Femur (tissue), 1 donor: ENCODE results near the gene HAUS8.

Experiments used
- DNase-seq: peaks from one replicate; pipeline ENCODE4 v3.0.0-alpha.2; 2017

Gene HAUS8

GRCh38 chr19:17075864-17076542 is 751 bp upstream of the HAUS8 start:
- DNase-seq = peak; percentile 80

GRCh38 chr19:17074634-17075034 is 618 bp downstream of the HAUS8 start:
- DNase-seq = no peak

DNA sequence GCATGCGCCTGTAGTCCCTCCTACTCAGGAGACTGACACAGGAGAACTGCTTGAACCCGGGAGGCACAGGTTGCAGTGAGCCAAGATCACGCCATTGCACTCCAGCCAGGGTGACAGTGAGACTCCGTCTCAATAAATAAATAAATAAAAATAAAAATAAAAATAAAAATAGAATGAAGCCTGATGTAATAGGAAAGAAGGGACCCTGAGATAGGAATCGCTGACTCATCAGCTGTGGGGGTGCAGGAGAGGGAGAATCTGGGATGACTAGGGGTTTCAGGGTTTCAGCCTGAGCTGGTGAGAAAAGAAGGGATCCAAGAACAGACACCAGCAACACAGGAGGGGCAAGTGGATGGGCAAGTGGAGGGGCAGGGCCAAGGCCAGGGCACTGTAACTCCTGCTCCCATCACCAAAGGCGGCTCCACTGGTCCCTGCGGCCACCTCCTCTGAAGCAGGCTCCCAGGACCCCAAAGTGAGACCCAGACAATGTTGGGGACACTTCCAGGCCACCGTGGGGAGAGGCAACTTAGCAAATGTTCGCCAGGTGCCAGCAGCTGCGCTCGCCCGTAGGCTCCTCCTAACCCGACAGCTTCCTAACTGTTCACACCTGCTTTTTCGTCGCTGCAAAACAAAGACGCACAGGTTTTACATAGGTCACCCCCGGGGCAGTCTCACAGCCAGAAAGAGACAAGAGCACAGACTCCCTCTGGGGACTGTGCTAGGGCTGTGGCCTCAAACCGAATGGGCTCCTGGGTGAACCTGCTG is 1.2 kb downstream of the HAUS8 start:
- DNase-seq = no peak

DNA sequence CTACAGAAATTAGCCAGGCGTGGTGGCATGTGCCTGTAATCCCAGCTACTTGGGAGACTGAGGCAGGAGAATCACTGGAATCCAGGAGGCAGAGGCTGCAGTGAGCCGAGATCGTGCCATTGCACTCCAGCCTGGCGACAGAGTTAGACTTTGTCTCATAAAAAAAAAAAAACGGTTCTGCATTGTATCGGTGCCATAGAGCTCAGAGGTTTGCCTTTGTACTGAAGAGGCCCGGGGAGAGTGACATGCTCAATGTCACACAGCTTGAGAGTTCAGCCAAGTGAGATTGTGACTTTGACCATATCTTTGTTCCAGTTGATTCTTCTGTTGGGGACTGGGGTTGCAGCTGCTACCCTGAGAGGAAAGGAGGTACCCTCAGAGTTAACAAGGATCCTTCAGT is 4.3 kb downstream of the HAUS8 start:
- no peak for DNase-seq

DNA sequence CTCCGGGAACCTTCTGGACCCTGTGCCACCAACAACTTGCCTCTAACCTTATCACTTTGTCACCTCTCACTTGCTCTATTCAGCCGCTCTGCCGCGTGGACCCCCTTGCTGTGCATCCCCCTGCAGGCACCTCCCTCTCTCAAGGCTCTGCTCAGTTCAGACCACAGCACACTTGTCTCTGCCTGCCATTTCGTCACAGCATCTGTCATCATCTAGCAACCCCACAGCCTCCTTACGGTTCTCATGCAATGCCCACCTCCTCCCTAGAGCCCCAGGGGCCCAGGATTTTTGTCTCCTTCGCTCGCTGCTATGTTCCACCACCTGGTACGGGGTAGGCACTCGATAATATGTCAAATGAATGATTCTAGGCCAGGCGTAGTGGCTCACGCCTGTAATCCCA is 4.8 kb downstream of the HAUS8 start:
- DNase-seq = no peak

GRCh38 chr19:17069193-17069592 is 6.1 kb downstream of the HAUS8 start:
- no peak for DNase-seq

DNA sequence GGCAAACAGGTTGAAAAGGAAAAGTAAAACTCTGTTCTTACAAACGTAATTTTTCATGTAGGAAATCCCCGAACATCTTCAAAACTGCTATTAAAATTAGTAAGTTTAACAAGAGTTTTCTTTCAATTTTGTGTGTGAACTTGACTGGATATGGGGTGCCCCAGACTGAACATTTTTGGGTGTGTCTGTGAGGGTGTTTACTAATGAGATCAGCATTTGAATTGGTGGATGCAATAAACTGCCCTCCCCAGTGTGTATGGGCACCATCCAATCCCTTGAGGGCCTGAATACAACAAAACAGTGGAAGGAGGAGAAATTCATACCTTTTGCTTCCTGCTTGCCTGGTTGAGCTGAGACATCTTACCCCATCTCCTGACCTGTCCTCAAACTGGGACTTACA is 11.8 kb downstream of the HAUS8 start:
- no peak for DNase-seq

DNA sequence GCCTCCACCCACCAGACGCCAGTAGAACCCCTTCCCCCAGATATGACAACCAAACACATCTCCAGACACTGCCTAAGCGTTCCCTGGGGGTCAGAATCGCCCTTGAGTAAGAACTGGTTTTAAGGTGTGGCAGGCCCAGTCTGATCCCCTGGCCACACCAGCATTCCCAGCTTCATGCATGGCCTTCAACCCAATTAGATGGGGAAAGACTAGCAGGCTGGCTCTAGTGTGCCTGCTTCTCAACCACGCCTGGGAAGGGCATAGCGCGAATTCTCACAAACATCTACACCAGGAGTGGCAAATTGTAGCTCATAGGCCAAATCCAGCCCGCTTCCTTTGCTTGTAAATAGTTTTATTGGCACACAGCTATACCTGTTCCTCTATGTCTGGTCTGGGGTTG is 13.6 kb downstream of the HAUS8 start:
- DNase-seq = no peak

- no peak for DNase-seq
These were observed 14.0 kb downstream of the HAUS8 start for GRCh38 chr19:17061205-17061604.

- no peak for DNase-seq
These were observed 14.4 kb downstream of the HAUS8 start for GRCh38 chr19:17060802-17061201.

GRCh38 chr19:17058236-17058635 is 17.0 kb downstream of the HAUS8 start:
- no peak for DNase-seq

- DNase-seq = no peak
These were observed 19.6 kb downstream of the HAUS8 start for GRCh38 chr19:17055636-17056035.

DNA sequence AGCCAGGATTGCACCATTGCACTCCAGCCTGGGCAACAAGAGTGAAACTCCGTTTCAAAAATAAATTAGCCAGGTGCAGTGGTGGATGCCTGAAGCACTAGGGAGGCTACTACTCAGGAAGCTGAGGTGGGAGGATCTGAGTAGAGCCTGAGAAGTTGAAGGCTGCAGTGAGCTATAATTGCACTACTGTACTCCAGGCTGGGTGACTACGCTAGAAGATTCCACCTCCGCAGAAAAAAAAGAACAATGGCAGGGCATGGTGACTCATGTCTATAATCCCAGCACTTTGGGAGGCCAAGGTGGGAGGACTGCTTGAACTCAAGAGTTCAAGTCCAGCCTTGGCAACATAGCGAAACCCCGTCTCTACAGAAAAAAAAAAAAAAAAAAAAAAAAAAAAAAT is 20.5 kb downstream of the HAUS8 start:
- DNase-seq = no peak

GRCh38 chr19:17052439-17052838 is 22.8 kb downstream of the HAUS8 start:
- peak; percentile 40 for DNase-seq

- no peak for DNase-seq
These were observed 25.5 kb downstream of the HAUS8 start for GRCh38 chr19:17049711-17050280.

DNA sequence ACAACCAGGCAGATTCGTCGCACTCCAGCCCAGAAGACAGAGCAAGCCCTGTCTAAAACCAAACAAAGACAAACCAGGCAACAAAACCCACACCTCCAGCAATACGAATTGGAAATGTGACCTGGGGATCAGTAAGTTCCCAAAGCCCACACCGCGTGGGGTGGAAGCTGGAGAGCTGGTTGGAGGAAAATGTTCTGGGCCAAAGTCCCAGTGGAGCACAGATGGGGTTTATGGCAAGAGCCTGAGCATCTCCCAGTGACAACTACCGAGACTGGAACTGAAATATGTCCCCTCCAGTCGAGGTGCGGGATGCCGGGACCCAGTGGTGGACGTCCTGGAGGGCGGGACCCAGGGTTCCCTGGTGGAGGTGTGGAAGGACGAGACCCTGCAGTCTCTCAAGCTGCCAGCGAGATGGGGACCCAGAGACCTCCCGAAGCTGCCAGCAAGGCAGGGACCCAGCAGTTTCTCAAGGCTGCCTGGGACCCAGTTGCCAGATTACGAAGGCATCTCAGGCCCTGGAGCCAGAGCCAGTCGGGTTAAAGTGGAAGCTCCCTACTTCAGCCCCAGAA is 26.3 kb downstream of the HAUS8 start:
- no peak for DNase-seq

- DNase-seq = no peak
These were observed 29.2 kb downstream of the HAUS8 start for GRCh38 chr19:17045907-17046502.

- DNase-seq = no peak
These were observed 31.5 kb downstream of the HAUS8 start for GRCh38 chr19:17043744-17044143.

DNA sequence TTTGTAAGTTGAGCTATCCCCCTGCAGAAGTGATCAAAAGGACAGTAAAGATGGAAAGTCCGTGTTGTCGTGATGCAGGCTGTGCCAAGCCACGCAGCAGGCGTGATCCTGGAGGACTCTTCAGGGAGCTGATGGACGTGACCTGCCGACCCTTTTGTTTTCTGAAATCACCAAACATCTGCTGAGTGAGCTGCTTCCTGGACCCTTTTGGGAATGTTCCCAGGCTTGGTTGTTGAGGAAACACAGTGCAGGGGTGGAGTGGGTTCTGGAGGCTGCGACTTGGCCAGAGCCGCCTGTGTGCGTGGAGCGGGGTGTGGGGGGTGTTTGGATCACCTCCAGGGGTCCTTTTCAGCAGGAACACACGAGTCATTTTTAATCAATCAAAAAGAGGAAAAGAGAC is 33.3 kb downstream of the HAUS8 start:
- DNase-seq = no peak

- no peak for DNase-seq
These were observed 37.2 kb downstream of the HAUS8 start for GRCh38 chr19:17037966-17038500.

DNA sequence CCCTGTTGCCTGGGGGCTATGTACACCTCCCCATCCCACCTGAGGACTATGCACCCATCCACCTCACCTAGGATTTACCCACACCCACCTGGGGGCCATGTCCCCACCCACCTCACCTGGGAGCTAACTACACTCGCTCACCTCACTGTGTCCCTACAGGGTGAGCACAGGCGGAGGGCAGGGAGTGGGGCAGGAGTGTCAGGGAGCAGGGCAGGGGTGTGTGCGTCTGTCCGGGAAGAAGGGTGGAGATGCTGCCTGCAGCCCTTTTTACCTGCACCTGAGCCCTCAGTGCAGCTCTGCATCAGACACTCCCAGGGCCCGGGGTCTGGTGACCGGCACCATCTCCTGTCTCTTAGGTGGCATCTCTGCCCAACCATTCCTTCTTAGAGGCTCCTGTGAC is 38.1 kb downstream of the HAUS8 start:
- no peak for DNase-seq

DNA sequence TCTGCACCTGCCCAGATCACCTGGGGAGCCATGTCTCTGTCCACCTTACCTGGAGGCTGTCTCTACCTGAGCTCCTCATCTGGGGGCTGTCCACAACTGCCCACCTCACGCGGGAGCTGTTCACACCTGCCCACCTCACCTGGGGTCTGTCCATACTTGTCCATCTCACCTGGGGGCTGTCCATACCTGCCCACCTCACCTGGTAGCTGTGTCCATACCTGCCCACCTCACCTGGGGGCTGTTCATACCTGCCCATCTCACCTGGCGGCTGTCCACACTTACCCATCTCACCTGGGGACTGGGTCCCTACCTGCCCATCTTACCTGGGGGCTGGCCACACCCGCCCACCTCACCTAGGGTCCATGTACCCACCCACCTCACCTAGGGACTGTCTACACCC is 38.6 kb downstream of the HAUS8 start:
- no peak for DNase-seq

- DNase-seq = peak; percentile 49
These were observed 39.3 kb downstream of the HAUS8 start for GRCh38 chr19:17035842-17036424.
